ENCODE measurements around the gene PRR19. TPM values are rescaled to one million over a fixed set of nuclear protein-coding genes. Genes with fewer than 3 reads are reported as not detected.

Gene PRR19
- total RNA-seq, 3 donors from 2014 or later = 0.58 to 1.5 (median 1.3) TPM

GRCh38 chr19:42313840-42314755 is 12.2 kb downstream of the PRR19 start:
- Mint-ChIP-seq H3K4me1 (ENCODE audit: low read depth) (peaks cover 16% of the 10 kb centered on the region), H3K9me3 (no peaks in the 10 kb centered on the region), H3K36me3 (ENCODE audit: insufficient read depth) (no peaks in the 10 kb centered on the region), H3K27me3 (ENCODE audit: low read depth) (peaks cover 42% of the 10 kb centered on the region), H3K4me3 (peak overlapping the region; percentile 48)
- DNase-seq (no peak), ATAC-seq (no peak)

GRCh38 chr19:42315024-42315423 is 13.1 kb downstream of the PRR19 start:
- ATAC-seq (no peak), DNase-seq (no peak)
- no peak overlapping the region for H3K4me3 Mint-ChIP-seq
- H3K36me3 Mint-ChIP-seq (ENCODE audit: insufficient read depth) = no peaks in the 10 kb centered on the region
- H3K4me1 Mint-ChIP-seq (ENCODE audit: low read depth) = peaks cover 16% of the 10 kb centered on the region
- H3K27me3 Mint-ChIP-seq (ENCODE audit: low read depth) = peaks cover 42% of the 10 kb centered on the region
- no peaks in the 10 kb centered on the region for H3K9me3 Mint-ChIP-seq

DNA sequence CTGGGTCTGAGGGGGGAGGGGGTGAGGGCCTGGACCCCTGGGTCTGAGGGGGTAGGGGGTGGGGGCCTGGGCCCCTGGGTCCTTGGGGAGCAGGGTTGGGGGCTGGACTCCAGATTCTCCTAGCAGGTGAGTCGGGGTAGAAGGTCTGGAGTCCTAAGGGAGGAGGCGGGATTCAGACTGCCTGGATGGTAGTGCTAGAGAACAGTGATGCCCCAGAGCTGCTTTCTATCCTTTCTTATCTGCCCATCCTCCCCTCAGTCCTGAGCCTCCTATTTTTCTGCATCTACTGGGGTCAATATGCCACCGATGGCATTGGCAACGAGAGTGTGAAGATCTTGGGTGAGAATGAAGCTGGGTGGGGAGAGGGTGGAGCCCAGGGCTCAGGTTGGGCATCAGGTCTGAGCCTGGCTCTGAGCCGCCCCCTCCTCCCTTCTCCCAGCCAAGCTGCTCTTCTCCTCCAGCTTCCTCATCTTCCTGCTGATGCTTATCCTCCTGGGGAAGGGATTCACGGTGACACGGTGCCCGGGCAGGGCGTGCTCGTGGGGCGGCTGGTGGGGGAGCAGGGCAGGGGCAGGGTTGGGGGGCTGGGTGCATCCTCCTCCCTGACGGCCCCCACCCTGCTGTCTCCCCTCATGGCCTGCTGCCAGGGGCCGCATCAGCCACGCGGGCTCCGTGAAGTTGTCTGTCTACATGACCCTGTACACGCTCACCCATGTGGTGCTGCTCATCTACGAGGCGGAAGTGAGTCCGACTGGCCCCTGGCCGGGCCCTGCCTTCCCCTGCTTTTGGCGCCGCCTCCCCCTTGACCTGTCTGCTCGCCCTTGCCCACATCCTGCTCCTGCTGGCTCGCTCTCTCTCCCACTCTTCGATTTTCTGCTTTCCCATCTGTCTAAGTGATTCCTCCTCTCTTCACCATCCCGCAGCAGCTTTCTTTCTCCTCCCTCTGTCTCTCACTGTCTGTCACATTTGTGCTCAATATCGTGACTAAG is 14.6 kb downstream of the PRR19 start:
- Mint-ChIP-seq H3K9me3 (no peaks in the 10 kb centered on the region), H3K36me3 (ENCODE audit: insufficient read depth) (no peaks in the 10 kb centered on the region), H3K4me3 (no peak overlapping the region), H3K4me1 (ENCODE audit: low read depth) (peaks cover 16% of the 10 kb centered on the region), H3K27me3 (ENCODE audit: low read depth) (peaks cover 35% of the 10 kb centered on the region)
- no peak for DNase-seq
- no peak for ATAC-seq

GRCh38 chr19:42317535-42317934 is 15.6 kb downstream of the PRR19 start:
- H3K9me3 Mint-ChIP-seq = no peaks in the 10 kb centered on the region
- DNase-seq = no peak
- peaks cover 12% of the 10 kb centered on the region for H3K4me1 Mint-ChIP-seq (ENCODE audit: low read depth)
- no peaks in the 10 kb centered on the region for H3K36me3 Mint-ChIP-seq (ENCODE audit: insufficient read depth)
- peaks cover 30% of the 10 kb centered on the region for H3K27me3 Mint-ChIP-seq (ENCODE audit: low read depth)
- H3K4me3 Mint-ChIP-seq = no peak overlapping the region
- ATAC-seq = no peak

GRCh38 chr19:42322305-42322704 is 20.4 kb downstream of the PRR19 start:
- H3K4me3 Mint-ChIP-seq = no peak overlapping the region
- no peak for DNase-seq

DNA sequence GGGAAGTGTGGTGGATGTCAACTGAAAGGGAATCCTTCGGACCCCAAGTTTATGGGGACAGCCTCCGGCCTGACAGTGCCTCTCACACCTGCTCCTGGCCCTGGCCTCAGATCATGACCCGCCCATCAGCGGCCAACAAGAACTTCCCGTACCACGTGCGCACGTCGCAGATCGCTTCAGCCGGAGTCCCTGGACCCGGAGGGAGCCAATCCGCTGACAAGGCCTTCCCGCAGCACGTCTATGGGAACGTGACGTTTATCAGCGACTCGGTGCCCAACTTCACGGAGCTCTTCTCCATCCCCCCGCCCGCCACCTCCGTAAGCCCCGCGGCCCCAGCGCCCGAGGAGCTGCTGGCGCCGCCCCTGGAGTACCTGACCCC is 21.5 kb downstream of the PRR19 start:
- Mint-ChIP-seq H3K9me3 (no peaks in the 10 kb centered on the region), H3K4me1 (ENCODE audit: low read depth) (peaks cover 18% of the 10 kb centered on the region), H3K4me3 (peak overlapping the region; percentile 42), H3K36me3 (ENCODE audit: insufficient read depth) (no peaks in the 10 kb centered on the region), H3K27me3 (ENCODE audit: low read depth) (peaks cover 21% of the 10 kb centered on the region)
- ATAC-seq = no peak
- DNase-seq = no peak

More at GRCh38 chr19:42322305-42322704, 20.4 kb downstream of the PRR19 start:
- no peaks in the 10 kb centered on the region for H3K36me3 Mint-ChIP-seq (ENCODE audit: insufficient read depth)
- peaks cover 21% of the 10 kb centered on the region for H3K27me3 Mint-ChIP-seq (ENCODE audit: low read depth)
- no peak for ATAC-seq
- H3K9me3 Mint-ChIP-seq = no peaks in the 10 kb centered on the region
- peaks cover 18% of the 10 kb centered on the region for H3K4me1 Mint-ChIP-seq (ENCODE audit: low read depth)

GRCh38 chr19:42323852-42324654 is 22.1 kb downstream of the PRR19 start:
- peaks cover 21% of the 10 kb centered on the region for H3K27me3 Mint-ChIP-seq (ENCODE audit: low read depth)
- no peaks in the 10 kb centered on the region for H3K9me3 Mint-ChIP-seq
- no peak for DNase-seq
- peak overlapping the region; percentile 26 for H3K4me3 Mint-ChIP-seq
- H3K36me3 Mint-ChIP-seq (ENCODE audit: insufficient read depth) = no peaks in the 10 kb centered on the region
- ATAC-seq = no peak
- peaks cover 18% of the 10 kb centered on the region for H3K4me1 Mint-ChIP-seq (ENCODE audit: low read depth)

DNA sequence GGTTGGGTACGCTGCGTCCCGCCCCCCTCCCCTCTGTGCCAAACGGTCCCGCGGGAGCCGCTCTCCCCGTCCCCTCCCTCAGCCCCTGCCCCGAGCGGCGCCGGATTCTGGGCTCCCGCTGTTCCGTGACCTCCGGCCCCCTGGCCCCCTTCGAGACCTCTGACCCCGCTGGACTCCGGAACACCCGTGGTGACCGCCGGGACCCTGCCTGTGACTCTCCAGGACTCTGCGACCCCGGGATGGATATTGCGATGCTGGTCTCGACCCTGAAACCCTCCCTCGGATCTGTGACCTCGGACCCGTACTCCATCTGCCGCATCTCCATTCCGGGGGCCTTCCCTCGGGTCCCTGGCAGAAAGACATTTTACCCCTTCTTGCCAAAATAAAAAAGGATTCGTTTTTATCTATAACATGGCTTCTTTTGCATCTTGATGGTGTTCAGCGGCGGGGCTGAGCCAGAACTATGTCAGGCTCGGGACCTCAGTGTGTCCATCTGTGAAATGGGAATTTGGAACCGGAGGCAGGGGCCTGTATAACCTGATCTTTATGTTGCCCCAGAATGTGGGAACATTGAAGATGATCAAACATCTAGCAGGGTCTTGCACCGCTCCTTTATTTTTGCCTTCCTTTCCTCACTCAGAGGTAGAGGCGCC is 22.8 kb downstream of the PRR19 start:
- ATAC-seq (peak in 1 of 2 donors; percentile 1), DNase-seq (no peak)
- Mint-ChIP-seq H3K4me1 (ENCODE audit: low read depth) (peaks cover 18% of the 10 kb centered on the region), H3K9me3 (no peaks in the 10 kb centered on the region), H3K4me3 (peak overlapping the region; percentile 88), H3K36me3 (ENCODE audit: insufficient read depth) (no peaks in the 10 kb centered on the region), H3K27me3 (ENCODE audit: low read depth) (peaks cover 21% of the 10 kb centered on the region)

GRCh38 chr19:42325308-42325895 is 23.5 kb downstream of the PRR19 start, which contains the start of gene MEGF8:
Gene MEGF8 (plus strand): TSS chr19:42325635. CDS start chr19:42326244, 609 bp downstream.
- ATAC-seq (peak; percentile 93 to 96), DNase-seq (peak; percentile 97)
- Mint-ChIP-seq H3K9me3 (no peaks in the 10 kb centered on the region), H3K36me3 (ENCODE audit: insufficient read depth) (no peaks in the 10 kb centered on the region), H3K4me1 (ENCODE audit: low read depth) (peaks cover 18% of the 10 kb centered on the region), H3K27me3 (ENCODE audit: low read depth) (peaks cover 21% of the 10 kb centered on the region), H3K4me3 (peak within 1 kb of the TSS; percentile 88)

- H3K27me3 Mint-ChIP-seq (ENCODE audit: low read depth) = peaks cover 21% of the 10 kb centered on the region
- H3K36me3 Mint-ChIP-seq (ENCODE audit: insufficient read depth) = no peaks in the 10 kb centered on the region
- peak; percentile 16 to 20 for ATAC-seq
- no peaks in the 10 kb centered on the region for H3K9me3 Mint-ChIP-seq
- peak overlapping the region; percentile 88 for H3K4me3 Mint-ChIP-seq
- H3K4me1 Mint-ChIP-seq (ENCODE audit: low read depth) = peaks cover 18% of the 10 kb centered on the region
- no peak for DNase-seq
Measured at GRCh38 chr19:42325896-42326771, 24.2 kb downstream of the PRR19 start.

DNA sequence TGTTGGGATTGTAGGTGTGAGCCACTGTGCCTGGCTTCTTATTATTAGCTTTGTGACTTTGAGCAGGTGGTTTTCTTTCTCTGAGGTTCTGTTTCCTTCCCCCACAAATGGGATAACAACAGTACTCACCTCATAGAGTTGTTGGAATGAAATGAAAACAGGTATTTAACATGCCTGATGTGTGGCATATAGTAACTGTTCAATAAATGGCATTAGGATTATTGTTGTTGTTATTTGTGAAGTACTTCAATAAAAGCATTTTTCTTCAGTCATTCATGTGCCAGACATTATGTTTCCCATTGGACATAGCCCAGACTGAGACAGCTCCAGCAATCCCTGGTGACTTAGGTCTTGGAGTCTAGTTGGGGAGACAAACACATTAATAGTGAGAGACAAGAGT is 25.0 kb downstream of the PRR19 start:
- Mint-ChIP-seq H3K36me3 (ENCODE audit: insufficient read depth) (no peaks in the 10 kb centered on the region), H3K4me1 (ENCODE audit: low read depth) (peaks cover 18% of the 10 kb centered on the region), H3K27me3 (ENCODE audit: low read depth) (peaks cover 21% of the 10 kb centered on the region), H3K4me3 (peak overlapping the region; percentile 88), H3K9me3 (no peaks in the 10 kb centered on the region)
- no peak for ATAC-seq
- no peak for DNase-seq

GRCh38 chr19:42327381-42327780 is 25.4 kb downstream of the PRR19 start:
- H3K4me3 Mint-ChIP-seq = no peak overlapping the region
- H3K27me3 Mint-ChIP-seq (ENCODE audit: low read depth) = peaks cover 17% of the 10 kb centered on the region
- H3K9me3 Mint-ChIP-seq = no peaks in the 10 kb centered on the region
- no peak for ATAC-seq
- H3K36me3 Mint-ChIP-seq (ENCODE audit: insufficient read depth) = no peaks in the 10 kb centered on the region
- DNase-seq = no peak
- H3K4me1 Mint-ChIP-seq (ENCODE audit: low read depth) = peaks cover 18% of the 10 kb centered on the region
